ENCODE data around the gene P2RX4.

DNA sequence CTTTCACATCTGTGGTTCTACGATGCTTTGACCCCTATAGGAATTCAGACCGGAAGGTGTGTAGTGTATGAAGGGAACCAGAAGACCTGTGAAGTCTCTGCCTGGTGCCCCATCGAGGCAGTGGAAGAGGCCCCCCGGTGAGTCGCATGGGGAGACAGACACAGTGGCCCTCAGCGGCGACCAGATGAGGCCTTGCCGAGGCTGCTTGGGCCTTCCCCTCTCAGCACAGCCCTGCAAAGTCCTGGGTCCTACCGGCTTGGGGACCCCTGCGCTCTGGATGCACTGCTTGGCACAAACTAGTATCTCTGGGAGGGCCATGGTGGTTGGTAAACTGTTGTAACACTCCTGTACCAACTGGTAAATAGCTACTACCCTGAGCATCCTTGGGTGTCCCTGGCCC, 47.5 kb upstream of the P2RX4 start:
- TF ChIP-seq, protein P1, sequence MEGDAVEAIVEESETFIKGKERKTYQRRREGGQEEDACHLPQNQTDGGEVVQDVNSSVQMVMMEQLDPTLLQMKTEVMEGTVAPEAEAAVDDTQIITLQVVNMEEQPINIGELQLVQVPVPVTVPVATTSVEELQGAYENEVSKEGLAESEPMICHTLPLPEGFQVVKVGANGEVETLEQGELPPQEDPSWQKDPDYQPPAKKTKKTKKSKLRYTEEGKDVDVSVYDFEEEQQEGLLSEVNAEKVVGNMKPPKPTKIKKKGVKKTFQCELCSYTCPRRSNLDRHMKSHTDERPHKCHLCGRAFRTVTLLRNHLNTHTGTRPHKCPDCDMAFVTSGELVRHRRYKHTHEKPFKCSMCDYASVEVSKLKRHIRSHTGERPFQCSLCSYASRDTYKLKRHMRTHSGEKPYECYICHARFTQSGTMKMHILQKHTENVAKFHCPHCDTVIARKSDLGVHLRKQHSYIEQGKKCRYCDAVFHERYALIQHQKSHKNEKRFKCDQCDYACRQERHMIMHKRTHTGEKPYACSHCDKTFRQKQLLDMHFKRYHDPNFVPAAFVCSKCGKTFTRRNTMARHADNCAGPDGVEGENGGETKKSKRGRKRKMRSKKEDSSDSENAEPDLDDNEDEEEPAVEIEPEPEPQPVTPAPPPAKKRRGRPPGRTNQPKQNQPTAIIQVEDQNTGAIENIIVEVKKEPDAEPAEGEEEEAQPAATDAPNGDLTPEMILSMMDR (conservative IDR thresholded peaks at IDR 0.05; ENCODE audit: low read length), result no peak
- TF ChIP-seq EZH2phosphoT487 (IDR thresholded peaks at IDR 0.05; ENCODE audit: borderline replicate concordance, low read depth, low read length), result no peak
